Brain microvascular endothelial cell (primary cell): ENCODE measurements around the gene CACNA1S.

Experiments
- DNase-seq: peaks from one replicate; pipeline ENCODE4 v3.0.0-alpha.2; 2020
- H3K27ac ChIP-seq: fragments of 250-450 bp; sonication (Bioruptor Pico); 2 replicates; pipeline ENCODE4 v1.5.1; 2020; ENCODE audit warnings: mild to moderate bottlenecking, moderate library complexity
- H3K27me3 ChIP-seq: fragments of 250-450 bp; sonication (Bioruptor Pico); replicated peaks from 2 replicates; pipeline ENCODE4 v1.5.1; 2020; ENCODE audit warnings: mild to moderate bottlenecking
- H3K36me3 ChIP-seq: fragments of 250-450 bp; sonication (Bioruptor Pico); replicated peaks from 2 replicates; pipeline ENCODE4 v1.5.1; 2020; ENCODE audit warnings: mild to moderate bottlenecking
- H3K4me3 ChIP-seq: 2 replicates; pipeline ENCODE4 v1.5.1; 2011; ENCODE audit warnings: low read depth, mild to moderate bottlenecking, control low read depth, low read length, moderate library complexity
- in situ Hi-C: cut with HindIII; loops from 2 replicates; pipeline ENCODE4 v1.10.0; 2017; ENCODE audit warnings: low sequenced_read_pairs, low pct_ligation_motif_present
- TF ChIP-seq, protein P1 (sequence below): IDR thresholded peaks from 2 replicates; pipeline ENCODE4 v1.5.1; 2011; ENCODE audit warnings: low read depth, mild to moderate bottlenecking, moderate library complexity, low read length, control low read depth, inconsistent platforms; ENCODE audit errors: missing control alignments

CACNA1S gene

DNA sequence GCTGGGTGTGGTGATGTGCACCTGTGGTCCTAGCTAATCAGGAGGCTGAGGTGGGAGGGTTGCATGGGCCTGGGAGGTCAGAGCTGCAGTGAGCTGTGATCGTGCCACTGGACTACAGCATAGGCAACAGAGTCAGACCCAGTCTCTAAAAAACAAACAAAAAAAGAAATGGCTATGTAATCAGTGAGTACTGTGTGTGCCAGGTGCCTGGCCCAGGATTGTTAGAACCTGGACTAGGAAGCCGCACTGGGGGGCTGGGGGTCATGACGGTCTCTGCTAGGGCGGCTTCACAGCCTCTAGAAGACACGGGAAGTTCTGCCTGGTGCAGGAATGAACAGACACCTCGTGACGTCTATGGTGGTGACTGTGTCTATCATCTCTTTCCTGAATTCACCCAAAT lies 33.6 kb upstream of the CACNA1S start:
- no peaks in the 10 kb centered on the region for H3K27me3 ChIP-seq
- TF ChIP-seq, protein P1, sequence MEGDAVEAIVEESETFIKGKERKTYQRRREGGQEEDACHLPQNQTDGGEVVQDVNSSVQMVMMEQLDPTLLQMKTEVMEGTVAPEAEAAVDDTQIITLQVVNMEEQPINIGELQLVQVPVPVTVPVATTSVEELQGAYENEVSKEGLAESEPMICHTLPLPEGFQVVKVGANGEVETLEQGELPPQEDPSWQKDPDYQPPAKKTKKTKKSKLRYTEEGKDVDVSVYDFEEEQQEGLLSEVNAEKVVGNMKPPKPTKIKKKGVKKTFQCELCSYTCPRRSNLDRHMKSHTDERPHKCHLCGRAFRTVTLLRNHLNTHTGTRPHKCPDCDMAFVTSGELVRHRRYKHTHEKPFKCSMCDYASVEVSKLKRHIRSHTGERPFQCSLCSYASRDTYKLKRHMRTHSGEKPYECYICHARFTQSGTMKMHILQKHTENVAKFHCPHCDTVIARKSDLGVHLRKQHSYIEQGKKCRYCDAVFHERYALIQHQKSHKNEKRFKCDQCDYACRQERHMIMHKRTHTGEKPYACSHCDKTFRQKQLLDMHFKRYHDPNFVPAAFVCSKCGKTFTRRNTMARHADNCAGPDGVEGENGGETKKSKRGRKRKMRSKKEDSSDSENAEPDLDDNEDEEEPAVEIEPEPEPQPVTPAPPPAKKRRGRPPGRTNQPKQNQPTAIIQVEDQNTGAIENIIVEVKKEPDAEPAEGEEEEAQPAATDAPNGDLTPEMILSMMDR = no peak
- no peak overlapping the region for H3K4me3 ChIP-seq
- peaks cover 65% of the 10 kb centered on the region for H3K36me3 ChIP-seq
- H3K27ac ChIP-seq = no peak overlapping the region
- no peak for DNase-seq
- in situ Hi-C loops = no loop called here

DNA sequence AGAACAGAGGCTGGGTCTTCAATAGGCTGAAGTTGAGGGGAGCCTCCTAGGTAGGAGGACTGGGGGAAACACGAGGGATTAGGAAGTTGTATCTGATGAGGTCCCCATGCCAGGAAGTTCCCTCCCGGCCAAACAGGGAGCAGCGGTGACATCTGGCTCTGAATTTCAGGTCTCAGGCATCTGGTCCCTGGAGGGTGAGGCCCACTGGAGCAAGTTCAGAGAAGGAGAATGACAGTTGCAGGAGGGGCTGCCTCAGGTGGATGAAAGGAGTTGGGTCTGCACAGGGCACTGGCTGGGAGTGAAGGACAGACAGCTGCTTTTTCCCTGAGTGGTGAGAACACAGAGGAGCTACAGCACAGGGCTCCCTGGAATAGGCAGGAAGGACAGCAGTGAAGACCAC lies 32.9 kb upstream of the CACNA1S start:
- Histone ChIP-seq H3K36me3 (peaks cover 59% of the 10 kb centered on the region), H3K4me3 (no peak overlapping the region), H3K27ac (no peak overlapping the region), H3K27me3 (no peaks in the 10 kb centered on the region)
- TF ChIP-seq, protein P1 = no peak
- in situ Hi-C loops = no loop called here
- no peak for DNase-seq

DNA sequence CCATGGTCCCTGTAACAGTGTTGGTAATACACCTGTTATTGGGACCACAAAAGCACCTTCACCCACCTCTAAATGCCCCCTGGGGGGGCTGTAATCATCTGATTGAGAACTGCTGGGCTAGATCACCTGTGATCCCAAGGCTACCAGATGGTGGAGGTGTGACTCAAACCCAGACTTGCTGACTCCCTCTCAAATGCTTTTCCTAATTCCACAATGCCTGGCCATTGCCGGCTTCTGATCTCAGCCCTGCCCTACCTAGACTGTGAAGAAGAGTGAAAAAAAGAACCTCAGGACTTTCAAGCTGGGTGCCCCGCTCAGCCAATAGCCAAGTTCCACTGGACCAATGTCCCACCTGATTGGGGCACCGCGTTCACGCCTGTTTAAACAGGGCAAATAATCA lies 32.5 kb upstream of the CACNA1S start:
- peaks cover 55% of the 10 kb centered on the region for H3K36me3 ChIP-seq
- H3K27me3 ChIP-seq = no peaks in the 10 kb centered on the region
- in situ Hi-C loops = no loop called here
- H3K27ac ChIP-seq = no peak overlapping the region
- no peak overlapping the region for H3K4me3 ChIP-seq
- TF ChIP-seq, protein P1 = no peak
- no peak for DNase-seq

DNA sequence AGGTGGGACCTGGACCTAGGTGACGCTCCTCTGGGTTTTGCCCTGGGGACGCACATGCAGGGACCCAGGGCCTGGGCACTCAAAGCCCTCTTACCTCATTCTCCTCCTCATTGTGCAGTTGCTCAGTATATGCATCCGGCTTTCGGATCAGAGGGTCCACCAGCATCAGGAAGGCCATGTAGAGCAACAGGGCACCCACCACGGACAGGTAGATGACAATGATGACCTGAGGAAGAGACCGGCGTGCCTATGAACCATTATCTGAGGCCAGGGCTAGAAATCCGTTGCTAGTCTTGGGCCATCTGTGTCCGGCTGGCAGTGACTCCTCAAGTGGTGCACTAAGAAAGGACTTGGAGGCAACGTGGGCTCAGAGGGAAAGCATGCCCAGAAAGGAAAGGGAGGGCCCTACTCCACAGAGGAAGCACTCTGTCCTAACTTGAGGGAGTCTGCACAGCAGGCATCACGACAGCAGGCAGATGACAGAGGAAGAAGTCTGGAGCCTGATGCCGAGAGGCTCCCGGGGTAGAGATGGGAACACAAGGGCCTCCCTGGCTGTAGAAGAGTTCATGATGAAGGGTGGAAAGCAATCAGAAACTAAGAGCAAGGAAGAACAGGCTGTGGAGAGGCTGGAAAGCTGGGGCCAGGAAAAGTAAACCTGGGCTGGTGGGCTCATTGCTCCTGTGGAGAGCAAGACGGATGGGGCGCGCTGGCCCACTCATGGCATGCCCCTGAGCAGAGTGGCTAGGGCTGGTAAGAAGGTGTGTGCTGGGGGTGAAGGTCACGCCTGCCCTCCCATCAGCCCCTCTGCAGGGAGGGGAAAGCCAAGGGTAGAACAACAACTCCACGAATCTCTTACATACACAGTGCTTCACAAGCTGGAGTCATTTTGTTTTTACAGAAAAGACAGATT lies 31.8 kb upstream of the CACNA1S start:
- no peak for DNase-seq
- TF ChIP-seq, protein P1 = no peak
- Histone ChIP-seq H3K27me3 (no peaks in the 10 kb centered on the region), H3K36me3 (peaks cover 50% of the 10 kb centered on the region), H3K4me3 (no peak overlapping the region), H3K27ac (no peak overlapping the region)
- in situ Hi-C loops = no loop called here

DNA sequence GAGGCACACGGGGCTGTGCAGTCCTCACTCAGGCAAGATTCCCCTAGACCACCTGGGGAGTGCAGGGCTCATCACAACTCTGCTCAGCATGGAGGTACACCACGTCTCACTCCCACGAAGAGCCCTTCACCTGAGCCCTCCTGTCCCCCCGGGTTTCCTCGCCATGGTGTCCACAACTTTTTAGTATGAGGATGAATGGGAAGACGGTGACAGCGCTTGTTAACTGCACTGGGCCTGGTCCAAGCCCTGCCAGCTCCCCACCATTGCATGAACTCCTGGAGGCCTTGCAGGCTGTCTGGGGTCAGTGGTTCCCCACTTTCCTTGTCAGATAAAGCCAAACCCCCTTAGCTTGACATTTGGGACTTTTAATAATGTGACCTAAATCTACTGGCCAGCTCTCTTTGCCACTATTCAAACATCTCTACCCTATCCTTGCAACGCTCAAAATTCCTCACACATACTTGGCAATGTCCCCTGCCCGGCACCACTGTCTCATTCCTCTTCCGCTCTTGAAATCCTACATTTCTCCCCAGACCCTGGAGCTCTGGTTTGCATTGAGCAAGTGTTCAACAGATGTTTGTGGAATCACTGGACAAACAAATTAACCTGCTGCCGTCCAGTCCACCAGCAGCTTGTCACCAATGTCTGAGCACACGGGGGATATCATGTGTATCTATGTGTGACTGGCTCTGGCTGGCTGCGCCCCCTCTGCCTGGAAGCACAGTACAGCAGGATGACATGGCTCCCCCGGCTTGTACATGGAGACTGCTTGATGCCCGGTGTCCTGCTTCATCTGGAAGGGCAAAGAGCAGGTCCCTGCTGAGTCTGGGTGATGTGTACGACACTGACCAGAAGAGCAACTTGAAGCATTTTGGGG lies 30.9 kb upstream of the CACNA1S start:
- Histone ChIP-seq H3K27ac (no peak overlapping the region), H3K27me3 (no peaks in the 10 kb centered on the region), H3K36me3 (peaks cover 49% of the 10 kb centered on the region), H3K4me3 (no peak overlapping the region)
- in situ Hi-C loops = no loop called here
- TF ChIP-seq, protein P1 = no peak
- DNase-seq = no peak
